ENCODE measurements around the gene ABCD4.

The ABCD4 gene

GRCh38 chr14:74302152-74302628 is 544 bp downstream of the ABCD4 start:
- DNase-seq (ENCODE audit: low spot score), result peak; percentile 83

GRCh38 chr14:74301594-74302151 is 1.1 kb downstream of the ABCD4 start:
- DNase-seq (ENCODE audit: low spot score), result no peak

DNA sequence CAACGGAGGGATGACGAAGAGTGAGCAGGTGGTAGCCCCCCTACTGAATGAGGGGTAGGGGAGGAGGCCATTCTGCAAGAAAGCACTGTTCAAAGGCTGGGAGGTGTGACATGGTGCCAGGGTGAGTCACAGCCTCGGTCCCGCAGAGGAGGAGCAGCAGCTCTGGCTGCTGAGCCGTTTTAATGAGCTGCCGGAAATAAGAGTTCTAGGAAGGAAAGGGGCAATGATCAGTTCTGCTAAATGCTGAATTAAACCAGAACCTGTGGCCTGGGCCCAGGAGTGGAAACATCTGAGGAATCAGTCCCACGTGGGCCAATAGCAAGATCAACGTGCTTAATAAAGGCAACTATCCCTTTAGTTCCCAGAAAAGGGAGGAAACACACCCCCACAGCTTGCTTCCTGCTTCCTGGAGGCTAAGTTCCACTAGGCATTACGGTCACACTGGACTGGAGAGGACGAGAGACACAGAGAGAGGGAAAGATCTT is 3.6 kb downstream of the ABCD4 start:
- DNase-seq (ENCODE audit: low spot score), result peak; percentile 39

DNA sequence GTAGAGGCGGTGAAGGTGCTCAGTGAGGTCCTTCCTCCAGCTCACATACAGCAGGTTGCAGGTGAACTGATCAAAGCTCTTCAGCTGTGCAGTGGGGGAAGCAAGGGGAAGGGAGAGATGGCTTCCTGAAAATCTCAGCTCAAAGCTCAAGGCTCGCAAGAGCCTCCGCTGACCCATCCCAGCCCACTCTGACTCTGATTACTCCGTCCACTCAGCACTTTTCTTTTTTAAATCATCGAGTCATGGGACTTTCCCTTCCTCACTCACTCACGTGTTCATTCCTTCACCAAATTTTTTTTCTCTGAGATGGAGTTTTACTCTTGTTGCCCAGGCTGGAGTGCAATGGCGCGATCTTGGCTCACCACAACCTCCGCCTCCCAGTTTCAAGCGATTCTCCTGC is 4.7 kb downstream of the ABCD4 start:
- no peak for DNase-seq (ENCODE audit: low spot score)

DNA sequence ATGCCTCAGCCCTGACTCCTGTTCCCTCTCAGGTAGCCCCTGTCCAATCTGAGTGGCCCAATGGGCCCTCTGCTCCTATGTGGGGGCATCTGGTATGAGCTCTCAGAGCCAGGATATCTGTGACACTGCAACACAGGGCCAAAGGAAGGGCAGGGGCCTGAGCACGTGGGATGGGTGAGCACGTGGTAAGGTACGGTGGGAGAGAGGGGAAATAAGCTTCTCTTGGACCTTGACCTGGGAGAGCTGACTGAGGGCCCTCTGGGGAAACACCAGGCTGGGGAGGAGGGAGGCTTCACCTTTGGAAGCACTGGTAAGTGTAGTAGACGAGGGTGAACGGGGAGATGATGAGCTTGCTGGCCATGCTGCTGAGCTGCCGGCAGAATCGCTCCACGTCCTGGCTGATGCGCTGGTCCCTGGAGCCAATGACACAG is 6.7 kb downstream of the ABCD4 start:
- no peak for DNase-seq (ENCODE audit: low spot score)

- no peak for DNase-seq (ENCODE audit: low spot score)
These were observed 9.1 kb downstream of the ABCD4 start for GRCh38 chr14:74293606-74294005.

- no peak for DNase-seq (ENCODE audit: low spot score)
These were observed 10.7 kb downstream of the ABCD4 start for GRCh38 chr14:74292061-74292460.

DNA sequence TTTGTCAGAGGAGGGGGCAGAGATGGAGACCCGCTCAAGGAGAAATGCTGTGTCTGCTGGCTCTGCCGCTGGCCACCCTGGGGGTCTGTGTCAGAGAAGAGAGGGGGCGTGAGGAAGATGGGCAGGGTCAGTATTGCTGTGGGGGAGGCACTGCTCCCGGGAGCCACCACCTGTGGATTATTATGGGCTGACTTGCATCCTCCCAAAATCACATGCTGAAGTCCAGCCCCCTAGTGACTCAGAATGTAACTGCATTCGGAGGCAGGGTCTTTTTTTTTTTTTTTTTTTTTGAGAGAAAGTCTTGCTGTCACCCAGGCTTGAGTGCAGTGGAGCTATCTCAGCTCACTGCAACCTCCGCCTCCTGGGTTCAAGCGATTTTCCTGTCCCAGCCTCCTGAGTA is 12.3 kb downstream of the ABCD4 start:
- DNase-seq (ENCODE audit: low spot score), result no peak

DNA sequence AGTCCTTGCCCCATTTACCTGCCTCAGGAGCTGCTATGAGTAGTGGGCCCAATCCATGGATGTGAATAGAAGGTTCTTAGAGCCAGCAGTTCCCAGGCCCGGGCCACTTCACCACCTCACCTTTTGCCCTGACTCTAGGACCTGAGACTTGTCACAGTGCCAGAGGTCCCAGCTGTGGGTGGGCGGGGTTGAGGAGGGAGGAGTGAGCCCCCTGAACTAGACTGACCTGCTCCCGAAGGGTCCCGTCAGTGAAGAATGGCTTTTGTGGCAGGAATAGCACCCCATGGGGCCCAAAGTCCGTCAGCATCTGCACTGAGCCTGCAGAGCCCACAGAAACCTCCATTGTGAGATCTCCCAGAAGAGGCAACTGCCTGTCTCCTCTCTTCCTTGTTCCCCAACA is 12.9 kb downstream of the ABCD4 start:
- no peak for DNase-seq (ENCODE audit: low spot score)

GRCh38 chr14:74286736-74287135 is 16.0 kb downstream of the ABCD4 start:
- no peak for DNase-seq (ENCODE audit: low spot score)

DNA sequence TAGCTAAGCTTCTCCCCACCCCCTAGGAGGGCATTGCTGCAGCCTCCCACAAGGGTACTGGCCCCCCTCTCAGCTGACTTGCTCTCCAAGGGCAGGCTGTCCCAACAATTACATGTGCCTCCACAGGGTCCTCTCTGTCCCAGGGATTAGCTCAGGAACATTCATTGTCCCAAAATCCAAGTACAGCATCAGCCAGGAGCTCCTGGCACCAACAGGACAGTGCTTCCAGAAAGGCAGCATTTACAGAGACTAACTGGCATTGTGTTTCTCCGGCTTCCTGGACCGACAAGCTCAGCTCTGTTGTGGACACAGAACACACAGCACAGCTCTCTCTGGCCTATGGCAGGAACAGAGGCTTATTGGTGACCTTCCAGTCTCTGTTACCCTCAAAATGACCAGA is 21.7 kb downstream of the ABCD4 start:
- DNase-seq (ENCODE audit: low spot score), result no peak

- DNase-seq (ENCODE audit: low spot score), result no peak
These were observed 24.7 kb downstream of the ABCD4 start for GRCh38 chr14:74278080-74278479.

GRCh38 chr14:74275241-74275841 is 27.4 kb downstream of the ABCD4 start:
- DNase-seq (ENCODE audit: low spot score), result peak; percentile 22

- DNase-seq (ENCODE audit: low spot score), result no peak
These were observed 31.4 kb downstream of the ABCD4 start for GRCh38 chr14:74271365-74271764.

GRCh38 chr14:74270382-74271177 is 32.2 kb downstream of the ABCD4 start:
- DNase-seq (ENCODE audit: low spot score), result peak; percentile 50

- DNase-seq (ENCODE audit: low spot score), result no peak
These were observed 35.1 kb downstream of the ABCD4 start for GRCh38 chr14:74267588-74267987.

GRCh38 chr14:74265301-74265965 is 37.3 kb downstream of the ABCD4 start:
- no peak for DNase-seq (ENCODE audit: low spot score)

- no peak for DNase-seq (ENCODE audit: low spot score)
These were observed 38.8 kb downstream of the ABCD4 start for GRCh38 chr14:74263921-74264320.

GRCh38 chr14:74263181-74263580 is 39.6 kb downstream of the ABCD4 start:
- no peak for DNase-seq (ENCODE audit: low spot score)

- no peak for DNase-seq (ENCODE audit: low spot score)
These were observed 40.7 kb downstream of the ABCD4 start for GRCh38 chr14:74262076-74262475.

- no peak for DNase-seq (ENCODE audit: low spot score)
These were observed 41.4 kb downstream of the ABCD4 start for GRCh38 chr14:74261288-74261687.

DNA sequence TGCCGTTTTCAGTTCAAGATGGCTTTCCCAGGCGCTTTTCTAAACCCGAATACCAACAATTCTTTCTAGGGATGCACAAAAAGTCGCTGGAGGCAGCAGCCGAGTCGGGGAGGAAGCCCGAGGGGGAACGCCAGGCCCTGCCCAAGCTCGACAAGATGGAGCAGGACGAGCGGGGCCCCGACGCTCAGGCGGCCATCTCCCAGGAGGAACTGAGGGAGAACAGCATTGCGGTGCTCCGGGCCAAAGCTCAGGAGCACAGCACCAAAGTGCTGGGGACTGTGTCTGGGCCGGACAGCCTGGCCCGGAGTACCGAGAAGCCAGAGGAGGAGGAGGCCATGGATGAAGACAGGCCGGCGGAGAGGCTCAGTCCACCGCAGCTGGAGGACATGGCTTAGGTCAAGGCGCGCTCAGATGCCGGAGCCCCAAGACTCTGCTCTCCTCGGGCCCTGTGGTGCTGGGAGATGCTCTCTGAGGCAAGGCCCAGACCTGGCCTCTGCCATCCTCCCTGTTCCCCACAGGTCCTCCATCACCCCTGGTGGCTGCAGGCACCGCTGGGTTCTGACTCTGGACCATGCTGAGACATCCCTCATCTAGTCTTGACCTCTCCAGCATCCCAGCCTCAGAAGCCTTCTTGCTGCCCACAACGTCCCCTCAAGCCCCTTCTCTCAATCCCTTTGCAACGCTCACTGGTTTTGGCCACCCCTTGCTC is 42.1 kb downstream of the ABCD4 start:
- DNase-seq (ENCODE audit: low spot score), result no peak

Measured in SW480 (cell line).